Colonic mucosa (tissue), 4 donors: Measurements from ENCODE around the gene ABCG5. TPM values are rescaled to one million over a fixed set of nuclear protein-coding genes. Genes with fewer than 3 reads are reported as not detected.
A peak's percentile ranks its signal among the peaks of the same experiment; 100 is the strongest.

Experiments used
- DNase-seq: peaks from one replicate; pipeline ENCODE4 v3.0.0-alpha.2; 2020
- H3K27ac ChIP-seq: fragments of 200-600 bp; one replicate; pipeline ENCODE4 v1.8.0; 2021
- H3K27me3 ChIP-seq: fragments of 200-600 bp; one replicate; pipeline ENCODE4 v1.8.0; 2021
- H3K36me3 ChIP-seq: fragments of 200-600 bp; one replicate; pipeline ENCODE4 v1.8.0; 2021
- H3K4me1 ChIP-seq: fragments of 200-600 bp; one replicate; pipeline ENCODE4 v1.8.0; 2021; ENCODE audit warnings: mild to moderate bottlenecking
- H3K4me3 ChIP-seq: fragments of 200-600 bp; one replicate; pipeline ENCODE4 v1.8.0; 2021
- H3K9ac ChIP-seq, 2 donors: one replicate each; pipeline ENCODE4 v1.7.0; 2013; ENCODE audit warnings: control low read depth in 2 of 2, low read depth in 2 of 2, low read length in 2 of 2
- H3K9me3 ChIP-seq: fragments of 200-600 bp; one replicate; pipeline ENCODE4 v1.8.0; 2021
- intact Hi-C: fragments of 100-400 bp; cut with DNase I; formaldehyde crosslinking; loops from one replicate; pipeline ENCODE4 v1.14.1; 2022
- total RNA-seq, 2 donors: library from RNA; stranded (reverse); fragmentation: NEBNext Ultra II Directional in 1 of 2; extraction: Animal tissue kit (Norgen Biotek cat#: 25700) in 1 of 2; gene quantifications; one replicate each; pipeline ENCODE4 v1.2.1, GENCODE V29; 2021
- TF ChIP-seq, protein P1 (sequence below): fragments of 200-600 bp; IDR thresholded peaks from one replicate; pipeline ENCODE4 v1.8.0; 2022; ENCODE audit warnings: antibody characterized with exemption, mild to moderate bottlenecking
- donor health status: healthy.
- donor health status: DM: no; HTN: no; CAD: no.
- donor health status: DM: no; HTN: no; CAD: no.

Gene ABCG5
- total RNA-seq, 2 donors from 2014 or later = 0.29 TPM; not detected in 1

DNA sequence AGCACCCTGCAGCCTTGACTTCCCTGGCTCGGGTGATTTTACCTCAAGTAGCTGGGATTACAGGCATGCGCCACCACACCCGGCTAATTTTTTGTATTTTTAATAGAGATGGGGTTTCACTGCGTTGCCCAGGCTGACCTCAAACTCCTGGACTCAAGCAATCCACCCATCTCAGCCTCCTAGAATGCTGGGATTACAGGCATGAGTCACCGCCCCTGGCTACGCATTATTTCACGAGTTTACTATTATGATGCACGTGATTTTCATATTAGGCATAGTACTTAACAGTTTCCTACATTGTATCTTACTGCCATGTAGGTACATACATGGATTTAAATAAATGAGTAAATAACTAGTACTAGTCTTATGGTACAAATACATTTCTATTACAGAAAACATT lies 60.4 kb downstream of the ABCG5 start:
- Histone ChIP-seq H3K9me3 (no peaks in the 10 kb centered on the region), H3K27ac (no peak overlapping the region), H3K4me1 (no peaks in the 10 kb centered on the region), H3K9ac (no peak overlapping the region), H3K36me3 (no peaks in the 10 kb centered on the region), H3K27me3 (no peaks in the 10 kb centered on the region), H3K4me3 (no peak overlapping the region)
- intact Hi-C loops = no loop called here
- TF ChIP-seq, protein P1, sequence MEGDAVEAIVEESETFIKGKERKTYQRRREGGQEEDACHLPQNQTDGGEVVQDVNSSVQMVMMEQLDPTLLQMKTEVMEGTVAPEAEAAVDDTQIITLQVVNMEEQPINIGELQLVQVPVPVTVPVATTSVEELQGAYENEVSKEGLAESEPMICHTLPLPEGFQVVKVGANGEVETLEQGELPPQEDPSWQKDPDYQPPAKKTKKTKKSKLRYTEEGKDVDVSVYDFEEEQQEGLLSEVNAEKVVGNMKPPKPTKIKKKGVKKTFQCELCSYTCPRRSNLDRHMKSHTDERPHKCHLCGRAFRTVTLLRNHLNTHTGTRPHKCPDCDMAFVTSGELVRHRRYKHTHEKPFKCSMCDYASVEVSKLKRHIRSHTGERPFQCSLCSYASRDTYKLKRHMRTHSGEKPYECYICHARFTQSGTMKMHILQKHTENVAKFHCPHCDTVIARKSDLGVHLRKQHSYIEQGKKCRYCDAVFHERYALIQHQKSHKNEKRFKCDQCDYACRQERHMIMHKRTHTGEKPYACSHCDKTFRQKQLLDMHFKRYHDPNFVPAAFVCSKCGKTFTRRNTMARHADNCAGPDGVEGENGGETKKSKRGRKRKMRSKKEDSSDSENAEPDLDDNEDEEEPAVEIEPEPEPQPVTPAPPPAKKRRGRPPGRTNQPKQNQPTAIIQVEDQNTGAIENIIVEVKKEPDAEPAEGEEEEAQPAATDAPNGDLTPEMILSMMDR = no peak
- DNase-seq = no peak

DNA sequence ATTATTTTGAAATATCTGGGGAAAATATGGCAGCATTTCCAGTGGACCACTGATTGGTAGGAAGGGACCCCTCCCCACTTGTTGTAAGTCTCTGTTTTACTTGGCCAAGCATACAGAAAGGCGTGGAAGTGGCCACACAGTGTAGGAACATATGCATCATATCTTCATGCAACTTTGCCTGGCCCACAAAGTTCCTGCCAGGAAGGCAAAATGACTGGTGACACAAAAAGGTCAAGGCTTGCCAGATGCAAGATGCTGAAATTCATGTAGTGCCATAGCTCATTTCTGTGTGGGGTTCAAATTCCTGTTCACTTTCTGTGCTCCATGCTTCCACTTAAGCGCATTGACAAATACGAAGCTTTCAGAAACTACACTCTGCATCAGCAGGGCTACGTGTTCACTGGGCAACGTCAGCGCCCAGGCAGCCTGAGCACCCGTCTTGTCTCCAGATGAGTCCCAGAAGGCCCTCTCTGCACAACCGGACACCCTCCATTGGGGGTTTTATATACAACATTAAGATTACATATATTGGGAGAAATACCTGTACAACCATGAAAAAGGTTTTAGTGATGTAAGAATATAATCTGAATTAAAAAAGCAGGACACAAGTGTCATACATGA lies 61.2 kb downstream of the ABCG5 start:
- TF ChIP-seq, protein P1 = no peak

DNA sequence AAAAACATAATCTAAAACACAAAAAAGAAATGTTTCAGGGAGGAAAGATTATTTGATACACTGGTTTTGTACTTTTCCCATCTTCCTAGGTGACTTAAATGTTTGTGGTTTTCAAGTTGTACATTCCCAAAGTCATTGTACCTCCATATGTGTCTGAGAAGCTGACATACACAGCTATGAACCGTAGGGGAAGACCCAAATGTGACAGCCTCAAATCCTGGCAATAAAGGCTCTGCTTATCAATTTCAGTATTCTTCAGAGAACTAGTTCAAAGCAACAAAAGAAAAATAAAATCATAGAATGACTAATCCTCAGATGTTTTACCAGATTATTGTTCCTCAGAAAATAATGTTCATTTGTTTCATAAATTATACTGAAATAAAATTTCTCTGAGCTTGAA lies 62.3 kb downstream of the ABCG5 start:
- DNase-seq = no peak
- no peaks in the 10 kb centered on the region for H3K27me3 ChIP-seq
- no peaks in the 10 kb centered on the region for H3K9me3 ChIP-seq
- H3K4me3 ChIP-seq = no peak overlapping the region
- TF ChIP-seq, protein P1 = no peak
- no peaks in the 10 kb centered on the region for H3K4me1 ChIP-seq
- no peak overlapping the region for H3K9ac ChIP-seq
- no peaks in the 10 kb centered on the region for H3K36me3 ChIP-seq
- intact Hi-C loops = no loop called here
- H3K27ac ChIP-seq = no peak overlapping the region

More for the DNA sequence above, 61.2 kb downstream of the ABCG5 start:
- H3K9ac ChIP-seq = no peak overlapping the region
- H3K36me3 ChIP-seq = no peaks in the 10 kb centered on the region
- no peak for DNase-seq
- H3K9me3 ChIP-seq = no peaks in the 10 kb centered on the region
- no peaks in the 10 kb centered on the region for H3K27me3 ChIP-seq
- H3K4me3 ChIP-seq = no peak overlapping the region
- H3K4me1 ChIP-seq = no peaks in the 10 kb centered on the region
- intact Hi-C loops = no loop called here
- no peak overlapping the region for H3K27ac ChIP-seq

DNA sequence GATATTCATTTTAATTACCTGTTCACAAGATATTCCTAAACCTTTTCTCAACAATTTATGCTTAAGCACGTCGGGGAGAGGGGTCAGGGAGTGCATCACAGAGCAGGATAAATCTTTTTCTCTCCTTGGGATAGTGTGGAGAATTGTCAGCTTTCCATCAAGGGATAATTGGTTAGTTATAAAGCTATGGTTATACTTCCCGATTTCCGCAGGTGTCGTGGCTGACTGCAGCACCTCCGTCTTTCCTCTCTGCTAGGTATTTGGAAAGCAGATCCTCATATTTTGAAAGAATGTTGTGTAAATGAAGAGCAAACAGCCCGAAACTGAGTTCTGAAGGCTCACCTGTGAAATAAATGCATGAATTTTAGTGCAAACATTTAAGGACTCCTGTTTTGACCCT lies 64.0 kb downstream of the ABCG5 start:
- Histone ChIP-seq H3K27ac (peak overlapping the region; percentile 84), H3K27me3 (no peaks in the 10 kb centered on the region), H3K9ac (peak overlapping the region; percentile 37 to 95), H3K9me3 (no peaks in the 10 kb centered on the region), H3K4me3 (peak overlapping the region; percentile 54), H3K36me3 (no peaks in the 10 kb centered on the region), H3K4me1 (no peaks in the 10 kb centered on the region)
- DNase-seq = no peak
- TF ChIP-seq, protein P1 = no peak
- intact Hi-C loops = no loop called here

DNA sequence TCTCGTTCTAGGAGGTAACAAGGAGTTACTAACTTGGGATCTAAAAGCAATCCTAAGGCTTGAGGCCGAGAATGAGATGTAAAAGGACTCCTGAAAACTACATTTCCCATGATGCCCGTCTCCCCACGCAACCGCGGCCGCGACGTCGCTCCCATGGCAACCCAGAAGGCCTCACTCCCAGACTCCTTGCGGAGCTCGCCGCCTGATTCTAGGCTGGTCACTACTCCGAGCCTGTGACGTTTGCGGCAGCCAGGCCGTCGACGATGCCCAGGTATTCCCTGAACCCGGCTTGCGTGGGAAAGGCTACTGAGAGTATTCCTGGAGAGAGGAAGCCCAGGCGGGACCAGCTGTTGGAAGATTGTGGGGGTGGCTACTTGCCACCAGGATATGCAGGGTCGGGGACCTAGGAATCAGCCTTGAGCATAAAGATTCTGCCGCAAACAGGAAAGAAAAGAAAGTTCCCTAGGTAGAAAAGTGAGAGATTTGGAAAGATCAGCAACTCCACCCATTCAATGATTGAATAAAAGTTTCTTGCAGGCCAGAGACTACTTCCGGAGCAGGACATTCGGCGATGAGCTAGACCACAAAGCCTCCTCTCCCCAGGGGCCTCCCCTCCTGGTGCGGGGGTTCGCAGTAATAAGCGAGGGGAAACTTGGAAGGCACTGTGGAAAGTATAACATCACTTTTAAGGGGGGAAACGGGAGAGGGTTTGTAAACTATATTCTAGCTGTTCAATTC lies 64.6 kb downstream of the ABCG5 start, which contains the start of gene DYNC2LI1:
DYNC2LI1 (plus strand) TSS at position 164 of the 738 bp plus-strand sequence; CDS start at position 264, 100 bp downstream.
- no peaks in the 10 kb centered on the region for H3K4me1 ChIP-seq
- TF ChIP-seq, protein P1 = no peak
- no peaks in the 10 kb centered on the region for H3K27me3 ChIP-seq
- intact Hi-C loops = no loop called here
- H3K9me3 ChIP-seq = no peaks in the 10 kb centered on the region
- H3K4me3 ChIP-seq = peak within 1 kb of the TSS; percentile 54
- peak within 1 kb of the TSS; percentile 37 to 95 for H3K9ac ChIP-seq
- peak within 1 kb of the TSS; percentile 84 for H3K27ac ChIP-seq
- H3K36me3 ChIP-seq = no peaks in the 10 kb centered on the region
- DNase-seq = peak; percentile 93
